ENCODE results near the gene CTNNA2.

- TF ChIP-seq CTCF (IDR thresholded peaks at IDR 0.05): no peak
- TF ChIP-seq EP300 (IDR thresholded peaks at IDR 0.05; ENCODE audit: low read depth): no peak
- no peak for TF ChIP-seq POLR2AphosphoS5 (IDR thresholded peaks at IDR 0.05)
These were observed 654.5 kb downstream of the CTNNA2 start for GRCh38 chr2:80167284-80167808.

Data from transverse colon (tissue), 4 donors.